Measurements from ENCODE around the gene LPCAT2. TPM values are rescaled to one million over a fixed set of nuclear protein-coding genes. Genes with fewer than 3 reads are reported as not detected.

The LPCAT2 gene
- total and polyA plus RNA-seq, 2 of the 13 experiments (the other 11 are each of a cell fraction or from before 2014, with no cell fraction given): 9.9 to 17.6 TPM

- TF ChIP-seq CBX2 (IDR thresholded peaks at IDR 0.05; ENCODE audit: low read depth, low read length) (no peak), CBX2 (CRISPR knock-in tag; IDR thresholded peaks at IDR 0.05; ENCODE audit: low read depth) (no peak; the same call in 1 of the 2 replicates), ARHGAP35 (CRISPR knock-in tag; IDR thresholded peaks at IDR 0.05; ENCODE audit: borderline replicate concordance) (no peak; the same call in 1 of the 2 replicates), ZNF296 (CRISPR knock-in tag; conservative IDR thresholded peaks at IDR 0.05) (no peak), ZNF609 (CRISPR knock-in tag; IDR thresholded peaks at IDR 0.05; ENCODE audit: borderline replicate concordance) (peak; percentile 97), ELF4 (CRISPR knock-in tag; IDR thresholded peaks at IDR 0.05; ENCODE audit: borderline replicate concordance) (peak; percentile 87; the same call in 1 of the 2 replicates), JUNB (CRISPR knock-in tag; IDR thresholded peaks at IDR 0.05; ENCODE audit: borderline replicate concordance) (peak; percentile 96), ZNF816 (CRISPR knock-in tag; IDR thresholded peaks at IDR 0.05; ENCODE audit: borderline replicate concordance) (no peak; the same call in 1 of the 2 replicates), DNMT3B (CRISPR knock-in tag; conservative IDR thresholded peaks at IDR 0.05) (0 out of 2 replicates have a peak, but pooled peaks have one; percentile 86), THYN1 (CRISPR knock-in tag; IDR thresholded peaks at IDR 0.05; ENCODE audit: borderline replicate concordance, low read depth) (no peak), CTCF (CRISPR knock-in tag; IDR thresholded peaks at IDR 0.05) (peak; percentile 88), ZNF343 (CRISPR knock-in tag; IDR thresholded peaks at IDR 0.05) (peak; percentile 91), ZBTB25 (CRISPR knock-in tag; IDR thresholded peaks at IDR 0.05) (peak; percentile 95), ZBTB34 (CRISPR knock-in tag; IDR thresholded peaks at IDR 0.05) (peak; percentile 86), BCL6 (CRISPR knock-in tag; IDR thresholded peaks at IDR 0.05) (peak; percentile 95), MXD3 (CRISPR knock-in tag; IDR thresholded peaks at IDR 0.05) (peak; percentile 91), ZNF33B (CRISPR knock-in tag; IDR thresholded peaks at IDR 0.05) (peak; percentile 63; the same call in 1 of the 2 replicates), ZNF230 (CRISPR knock-in tag; IDR thresholded peaks at IDR 0.05) (peak; percentile 92; the same call in 1 of the 2 replicates), KDM4B (CRISPR knock-in tag; IDR thresholded peaks at IDR 0.05) (no peak; the same call in 1 of the 2 replicates), CHCHD3 (CRISPR knock-in tag; IDR thresholded peaks at IDR 0.05) (no peak)
Measured at GRCh38 chr16:55622930-55623561, 114.2 kb downstream of the LPCAT2 start (continued).

Measured in HepG2 (cell line).